Naive B cell (primary cell): ENCODE measurements around the gene PTCD2. TPM values are rescaled to one million over a fixed set of nuclear protein-coding genes. Genes with fewer than 3 reads are reported as not detected.

Experiments used
- ATAC-seq, 2 donors: fragments of 150-1000 bp; cut with Tn5 transposase; 2 replicates each; pipeline ENCODE4 v1.10.0; 2021; ENCODE audit warnings: low read depth in 2 of 2, mild to moderate bottlenecking in 2 of 2, moderate library complexity in 2 of 2
- DNase-seq: peaks from one replicate; pipeline ENCODE4 v3.0.0; 2022
- H3K27ac Mint-ChIP-seq, 6 donors: one replicate each; pipeline ENCODE4 v1.8.0; 2020 to 2022; ENCODE audit warnings: mild to moderate bottlenecking in 6 of 6, mixed read lengths in 6 of 6, moderate library complexity in 5 of 6, inconsistent platforms in 2 of 6
- H3K27me3 Mint-ChIP-seq, 3 donors: one replicate each; pipeline ENCODE4 v1.8.0; 2021 to 2022; ENCODE audit warnings: mixed read lengths in 3 of 3, mild to moderate bottlenecking in 1 of 3
- H3K36me3 Mint-ChIP-seq, 2 donors: one replicate each; pipeline ENCODE4 v1.8.0; 2020 to 2022; ENCODE audit warnings: mixed read lengths in 2 of 2, inconsistent platforms in 1 of 2, mild to moderate bottlenecking in 1 of 2
- H3K4me1 Mint-ChIP-seq, 3 donors: one replicate each; pipeline ENCODE4 v1.8.0; 2020 to 2022; ENCODE audit warnings: mixed read lengths in 3 of 3, inconsistent platforms in 1 of 3, mild to moderate bottlenecking in 1 of 3, moderate library complexity in 1 of 3
- H3K4me3 Mint-ChIP-seq, 8 donors: one replicate each; pipeline ENCODE4 v1.8.0; 2020 to 2022; ENCODE audit warnings: mild to moderate bottlenecking in 8 of 8, mixed read lengths in 8 of 8, moderate library complexity in 8 of 8, inconsistent platforms in 2 of 8
- H3K9me3 Mint-ChIP-seq, 7 donors: one replicate each; pipeline ENCODE4 v1.8.0; 2020 to 2022; ENCODE audit warnings: mixed read lengths in 7 of 7, mild to moderate bottlenecking in 5 of 7, inconsistent platforms in 2 of 7, moderate library complexity in 1 of 7
- polyA plus RNA-seq, 6 donors: library from polyadenylated mRNA; unstranded; fragments of 300-500 nt; fragmentation: Illumina TruSeq; gene quantifications; one replicate each; pipeline ENCODE4 v1.2.3, GENCODE V29; 2021; ENCODE audit warnings: low read depth in 6 of 6

PTCD2 gene
- polyA plus RNA-seq = 1 to 10 TPM in 5 of 6 donors, under 1 TPM in 1; 0.11 to 5.8 (median 4.6) TPM

DNA sequence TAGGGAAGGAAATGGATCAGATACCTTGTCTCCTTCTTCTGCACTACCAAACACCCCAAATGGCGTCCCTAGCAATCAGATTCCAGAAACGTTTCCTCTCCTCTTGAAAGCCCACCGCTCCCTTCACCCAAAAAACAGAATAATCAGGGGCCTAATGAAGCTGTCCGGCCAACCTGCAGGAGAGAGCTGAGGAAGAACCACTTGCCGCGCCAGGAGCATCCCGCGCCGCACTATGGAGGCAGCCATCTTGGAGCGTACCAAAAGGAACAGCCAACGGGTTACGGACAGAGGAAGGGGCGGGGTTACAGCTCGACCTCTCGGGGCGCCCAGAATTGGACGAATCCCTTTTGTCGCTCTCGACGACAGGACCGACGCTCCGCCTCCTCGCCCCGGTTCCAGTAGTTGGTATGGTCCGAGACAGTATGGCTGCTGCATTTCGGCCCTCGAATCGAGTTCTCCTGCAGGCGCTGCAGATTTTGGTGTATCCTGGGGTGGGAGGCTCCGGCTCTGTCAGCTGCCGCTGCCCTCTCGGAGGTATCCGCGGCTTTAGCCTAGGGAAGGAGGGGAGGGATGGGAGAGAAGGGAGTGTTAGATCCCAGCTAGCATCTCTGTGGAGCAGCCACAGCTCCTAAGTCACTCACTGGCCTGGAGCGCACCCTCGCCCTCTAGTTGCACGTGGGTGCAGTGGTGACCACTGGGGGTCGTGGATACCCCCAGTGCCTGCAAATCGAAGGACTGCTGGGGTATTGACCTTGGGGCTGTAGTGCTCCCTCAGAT lies at the start of gene PTCD2, which contains the start of gene MRPS27:
Gene PTCD2, plus strand, starts transcription at position 398 of the 777 bp plus-strand sequence. Its CDS starts 10 bp downstream, at position 408.
Gene MRPS27, minus strand, starts transcription at position 265 of the 777 bp plus-strand sequence. Its CDS starts 19 bp downstream, at position 246.
- Mint-ChIP-seq H3K36me3 (peaks cover 14 to 20% of the 10 kb centered on the region in 2 donors), H3K27me3 (no peaks in the 10 kb centered on the region), H3K27ac (peak within 1 kb of the TSS; percentile 81 to 99 (median 94)), H3K9me3 (no peaks in the 10 kb centered on the region), H3K4me3 (peak within 1 kb of the TSS; percentile 97 to 99 (median 98)), H3K4me1 (peaks cover 18 to 32% (median 29%) of the 10 kb centered on the region in 3 donors)
- DNase-seq (peak; percentile 94), ATAC-seq (peak; percentile 99)

DNA sequence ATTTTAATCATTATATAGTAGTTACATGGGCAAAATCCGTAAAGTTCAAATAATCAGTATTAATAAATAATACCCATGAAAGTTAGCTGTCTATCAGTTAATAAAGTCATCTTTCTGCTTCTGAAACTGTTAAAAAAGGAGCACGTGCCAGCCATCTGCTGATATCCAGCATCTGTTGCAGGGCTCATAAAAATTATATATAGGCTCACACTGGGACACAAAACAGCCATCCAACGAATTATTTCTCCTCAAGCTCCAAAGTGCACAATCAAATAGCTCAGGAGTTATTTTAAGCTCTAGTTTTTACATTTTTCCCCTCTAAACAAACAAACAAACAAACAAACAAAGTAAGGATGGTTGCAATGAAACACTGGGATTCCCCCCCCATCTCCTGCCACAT lies 48.5 kb upstream of the PTCD2 start:
- Mint-ChIP-seq H3K36me3 (peaks cover 6 to 13% of the 10 kb centered on the region in 2 donors), H3K27me3 (no peaks in the 10 kb centered on the region), H3K9me3 (peaks cover 0 to 7% (median 0%) of the 10 kb centered on the region in 7 donors), H3K27ac (no peak overlapping the region), H3K4me3 (no peak overlapping the region), H3K4me1 (peaks cover 9 to 23% (median 14%) of the 10 kb centered on the region in 3 donors)
- DNase-seq = no peak
- no peak for ATAC-seq

DNA sequence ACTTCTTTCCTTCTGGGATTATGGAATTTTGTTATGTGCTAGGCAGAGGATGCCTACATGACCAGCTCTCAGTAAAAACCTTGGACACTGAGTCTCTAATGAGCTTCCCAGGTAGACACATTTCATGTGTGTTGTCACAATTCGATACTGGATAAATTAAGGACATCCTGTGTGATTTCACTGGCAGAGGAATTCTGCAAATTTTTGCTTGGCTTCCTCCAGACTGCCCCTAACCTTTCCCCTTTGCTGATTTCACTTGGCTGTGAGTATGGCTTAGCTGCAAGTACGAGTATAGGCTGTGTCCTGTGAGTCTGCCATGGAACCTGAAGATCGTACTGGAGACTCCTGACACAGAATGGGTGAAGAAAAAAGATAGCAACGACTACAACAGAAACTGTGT lies 47.8 kb upstream of the PTCD2 start:
- Mint-ChIP-seq H3K9me3 (peaks cover 0 to 7% (median 0%) of the 10 kb centered on the region in 7 donors), H3K4me3 (no peak overlapping the region), H3K36me3 (peaks cover 6 to 15% of the 10 kb centered on the region in 2 donors), H3K27ac (no peak overlapping the region), H3K27me3 (no peaks in the 10 kb centered on the region), H3K4me1 (peaks cover 9 to 23% (median 14%) of the 10 kb centered on the region in 3 donors)
- ATAC-seq = no peak
- no peak for DNase-seq

GRCh38 chr5:72273547-72273946 lies 46.6 kb upstream of the PTCD2 start:
- Mint-ChIP-seq H3K4me1 (peaks cover 9 to 23% (median 14%) of the 10 kb centered on the region in 3 donors), H3K27me3 (no peaks in the 10 kb centered on the region), H3K4me3 (no peak overlapping the region), H3K27ac (no peak overlapping the region), H3K9me3 (peaks cover 0 to 7% (median 2%) of the 10 kb centered on the region in 7 donors), H3K36me3 (peaks cover 15% of the 10 kb centered on the region in 2 donors)
- ATAC-seq = no peak
- no peak for DNase-seq

DNA sequence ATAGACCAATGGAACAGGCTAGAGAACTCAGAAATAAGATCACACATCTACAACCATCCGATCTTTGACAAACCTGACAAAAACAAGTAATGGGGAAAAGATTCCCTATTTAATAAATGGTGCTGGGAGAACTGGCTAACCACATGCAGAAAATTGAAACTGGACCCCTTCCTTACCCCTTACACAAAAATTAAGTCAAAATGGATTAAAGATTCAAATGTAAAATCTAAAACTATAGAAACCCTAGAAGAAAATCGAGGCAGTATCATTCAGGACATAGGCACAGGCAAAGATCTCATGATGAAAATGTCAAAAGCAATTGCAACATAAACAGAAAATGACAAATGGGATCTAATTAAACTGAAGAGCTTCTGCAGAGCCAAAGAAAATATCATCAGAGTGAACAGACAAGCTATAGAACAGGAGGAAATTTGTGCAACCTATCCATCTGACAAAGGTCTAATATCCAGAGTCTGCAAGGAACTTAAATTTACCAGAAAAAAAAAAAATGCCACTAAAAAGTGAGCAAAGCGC lies 43.9 kb upstream of the PTCD2 start:
- peaks cover 5 to 18% (median 11%) of the 10 kb centered on the region in 3 donors for H3K4me1 Mint-ChIP-seq
- no peak overlapping the region for H3K4me3 Mint-ChIP-seq
- H3K36me3 Mint-ChIP-seq = peaks cover 15 to 31% of the 10 kb centered on the region in 2 donors
- peaks cover 0 to 7% (median 2%) of the 10 kb centered on the region in 7 donors for H3K9me3 Mint-ChIP-seq
- H3K27me3 Mint-ChIP-seq = no peaks in the 10 kb centered on the region
- no peak for ATAC-seq
- DNase-seq = no peak
- H3K27ac Mint-ChIP-seq = peak overlapping the region in 1 of 6 donors; percentile 78

DNA sequence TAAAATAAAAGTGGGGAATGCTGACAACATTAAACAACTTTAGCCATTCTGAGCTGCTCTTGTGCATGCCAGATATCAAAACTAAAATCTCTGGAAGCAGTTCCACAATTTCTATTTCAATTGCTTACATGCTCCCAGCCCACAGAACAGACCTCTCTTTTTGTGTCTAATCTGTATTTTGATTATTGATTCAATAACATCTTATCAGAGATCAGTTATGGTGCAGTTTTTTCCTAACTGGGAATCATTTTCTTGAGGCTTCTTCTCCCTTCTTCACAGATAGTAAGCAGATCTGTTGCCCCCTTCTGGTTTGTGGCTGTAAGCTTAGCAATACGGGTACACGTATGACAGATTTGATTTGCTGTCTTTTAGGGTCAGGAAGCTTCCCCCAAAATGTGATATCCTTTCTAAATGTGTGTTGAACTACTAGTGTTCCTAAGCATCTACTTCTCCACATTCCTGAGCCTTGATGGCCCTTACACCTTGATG lies 39.5 kb upstream of the PTCD2 start:
- Mint-ChIP-seq H3K9me3 (peaks cover 0 to 7% (median 2%) of the 10 kb centered on the region in 7 donors), H3K4me1 (peaks cover 16 to 18% (median 17%) of the 10 kb centered on the region in 3 donors), H3K27me3 (no peaks in the 10 kb centered on the region), H3K27ac (peak overlapping the region in 2 of 6 donors; percentile 15 to 49), H3K4me3 (no peak overlapping the region), H3K36me3 (peaks cover 13 to 38% of the 10 kb centered on the region in 2 donors)
- ATAC-seq = no peak
- no peak for DNase-seq

DNA sequence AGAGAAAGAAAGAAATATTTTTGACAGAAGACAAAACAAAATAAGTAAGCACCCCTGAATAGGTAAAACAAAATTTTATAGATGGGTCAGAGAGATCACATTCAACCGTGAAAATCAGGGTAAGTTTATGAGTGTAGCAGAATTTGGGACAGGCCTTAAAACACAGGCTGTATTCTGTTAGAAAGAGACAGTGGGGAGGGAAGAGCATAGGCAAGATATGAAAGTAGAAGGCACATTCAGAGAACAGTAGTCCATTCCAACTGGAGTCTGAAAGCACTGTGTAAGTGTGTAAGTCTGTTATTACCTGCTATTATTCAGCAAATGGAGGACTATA lies 38.8 kb upstream of the PTCD2 start:
- peaks cover 5 to 33% of the 10 kb centered on the region in 2 donors for H3K36me3 Mint-ChIP-seq

DNA sequence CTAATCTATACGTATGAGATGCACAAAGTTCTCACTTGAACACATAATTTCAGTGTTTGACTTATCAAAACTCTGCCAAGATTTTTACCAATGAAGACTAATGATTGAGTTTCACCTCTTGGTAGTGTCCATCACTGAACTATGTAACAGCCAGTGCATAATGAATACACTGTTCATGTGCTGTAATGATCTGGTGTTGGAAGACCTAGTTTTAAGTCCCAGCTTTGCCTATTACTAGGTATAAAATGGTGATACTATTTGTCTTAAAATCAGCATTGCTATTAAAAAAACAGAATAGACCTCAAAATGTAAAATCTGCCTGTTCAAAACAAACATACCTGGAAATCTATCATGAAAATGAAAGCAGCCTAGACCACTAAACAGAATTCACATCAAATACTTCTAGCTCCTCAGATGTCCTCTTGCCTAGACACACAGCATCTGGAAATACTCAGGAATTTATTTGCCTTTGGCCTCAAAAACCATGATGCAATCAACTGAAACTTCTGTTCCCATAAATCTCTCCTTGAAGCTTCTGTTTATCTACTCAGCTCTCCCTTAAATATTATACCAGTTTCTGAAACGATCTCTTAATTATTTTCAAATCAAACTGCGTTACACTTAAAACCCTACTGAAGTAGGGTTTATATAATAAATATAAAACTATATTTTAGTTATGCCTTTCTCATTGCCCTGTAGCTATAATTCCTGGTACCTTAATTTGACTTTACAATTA lies 38.2 kb upstream of the PTCD2 start:
- H3K9me3 Mint-ChIP-seq = peaks cover 0 to 3% (median 0%) of the 10 kb centered on the region in 7 donors
- H3K27ac Mint-ChIP-seq = peak overlapping the region in 2 of 6 donors; percentile 15 to 48
- H3K36me3 Mint-ChIP-seq = peaks cover 0 to 31% of the 10 kb centered on the region in 2 donors
- H3K4me1 Mint-ChIP-seq = peaks cover 11 to 19% (median 19%) of the 10 kb centered on the region in 3 donors
- H3K4me3 Mint-ChIP-seq = no peak overlapping the region
- no peaks in the 10 kb centered on the region for H3K27me3 Mint-ChIP-seq
- DNase-seq = no peak
- ATAC-seq = no peak

More for the DNA sequence above, 38.8 kb upstream of the PTCD2 start:
- H3K27me3 Mint-ChIP-seq = no peaks in the 10 kb centered on the region
- H3K4me1 Mint-ChIP-seq = peaks cover 11 to 19% (median 18%) of the 10 kb centered on the region in 3 donors
- DNase-seq (no peak), ATAC-seq (no peak)
- H3K27ac Mint-ChIP-seq = peak overlapping the region in 2 of 6 donors; percentile 15 to 30
- peaks cover 0 to 5% (median 2%) of the 10 kb centered on the region in 7 donors for H3K9me3 Mint-ChIP-seq
- no peak overlapping the region for H3K4me3 Mint-ChIP-seq

DNA sequence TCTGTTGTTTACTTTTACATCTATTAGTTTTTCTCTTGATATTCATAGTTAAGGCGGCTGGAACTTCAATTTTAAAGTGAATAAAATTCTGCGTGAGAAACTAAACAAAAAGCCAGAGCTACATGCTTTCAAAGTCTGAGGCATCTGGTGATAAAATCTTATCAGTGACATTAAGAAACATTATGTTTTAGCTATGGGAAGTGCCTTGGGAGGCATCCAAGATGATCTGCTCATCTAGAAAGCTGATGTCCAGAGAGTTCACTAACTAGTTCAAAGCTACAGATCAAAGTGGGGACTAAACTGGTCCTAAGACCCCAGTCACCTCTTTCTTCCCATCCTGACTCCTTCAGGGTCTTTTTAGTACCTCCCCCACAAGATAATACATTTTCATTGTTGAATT lies 37.3 kb upstream of the PTCD2 start:
- Mint-ChIP-seq H3K36me3 (peaks cover 0 to 31% of the 10 kb centered on the region in 2 donors), H3K9me3 (peaks cover 0 to under 1% (median 0%) of the 10 kb centered on the region in 7 donors), H3K4me3 (no peak overlapping the region), H3K27me3 (no peaks in the 10 kb centered on the region), H3K27ac (peak overlapping the region in 1 of 6 donors; percentile 29), H3K4me1 (peaks cover 13 to 19% (median 19%) of the 10 kb centered on the region in 3 donors)
- ATAC-seq = no peak
- DNase-seq = no peak

GRCh38 chr5:72283358-72283757 lies 36.8 kb upstream of the PTCD2 start:
- peaks cover 14 to 19% (median 19%) of the 10 kb centered on the region in 3 donors for H3K4me1 Mint-ChIP-seq
- no peak overlapping the region for H3K4me3 Mint-ChIP-seq
- no peaks in the 10 kb centered on the region for H3K9me3 Mint-ChIP-seq
- H3K36me3 Mint-ChIP-seq = peaks cover 0 to 30% of the 10 kb centered on the region in 2 donors
- ATAC-seq (no peak), DNase-seq (no peak)
- H3K27ac Mint-ChIP-seq = no peak overlapping the region
- no peaks in the 10 kb centered on the region for H3K27me3 Mint-ChIP-seq

DNA sequence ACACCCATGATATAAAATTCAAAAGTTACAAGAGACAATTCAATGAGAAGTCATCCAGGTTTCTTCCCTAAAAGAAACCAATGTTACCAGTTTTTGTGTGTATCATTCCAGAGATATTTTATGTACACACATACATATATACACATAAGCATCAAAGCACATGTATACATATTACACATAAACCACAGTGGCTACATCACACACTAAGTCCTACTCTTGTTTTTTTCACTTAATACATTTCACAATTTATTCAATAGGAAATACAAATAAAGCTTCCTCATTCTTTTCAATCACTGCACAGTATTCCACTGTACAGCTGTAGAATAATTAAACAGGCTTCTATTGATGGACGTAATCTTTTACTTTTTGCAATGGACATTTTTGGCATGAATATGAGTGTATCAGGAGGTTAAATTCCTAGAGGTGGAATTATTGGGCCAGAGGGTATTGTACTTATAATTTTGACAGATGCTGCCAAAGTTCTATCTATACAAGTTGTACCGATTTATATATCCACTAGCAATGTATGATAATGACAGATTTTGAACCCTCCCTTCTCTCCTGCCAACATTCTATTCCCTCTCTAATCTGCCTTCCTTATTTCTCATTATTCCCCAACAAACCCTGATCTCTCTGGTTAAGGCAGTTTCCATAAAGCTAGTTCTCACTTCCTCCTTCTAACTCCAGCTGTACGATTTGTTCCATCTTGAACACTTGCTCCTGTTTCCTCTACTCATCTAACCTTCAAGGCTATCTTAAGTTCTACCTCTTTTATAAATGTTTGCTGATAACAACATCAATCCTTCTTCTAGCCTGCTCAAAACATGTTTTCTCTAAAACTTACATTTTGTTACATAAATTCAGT lies 35.4 kb upstream of the PTCD2 start:
- peak overlapping the region; percentile 12 to 80 (median 26) for H3K27ac Mint-ChIP-seq
- peaks cover 0 to 16% of the 10 kb centered on the region in 2 donors for H3K36me3 Mint-ChIP-seq
- DNase-seq = no peak
- ATAC-seq = peak; percentile 28 to 47
- H3K4me1 Mint-ChIP-seq = peaks cover 17 to 21% (median 19%) of the 10 kb centered on the region in 3 donors
- no peaks in the 10 kb centered on the region for H3K27me3 Mint-ChIP-seq
- no peak overlapping the region for H3K4me3 Mint-ChIP-seq
- H3K9me3 Mint-ChIP-seq = no peaks in the 10 kb centered on the region

GRCh38 chr5:72285424-72285821 lies 34.8 kb upstream of the PTCD2 start:
- no peaks in the 10 kb centered on the region for H3K9me3 Mint-ChIP-seq
- peaks cover 19 to 27% (median 25%) of the 10 kb centered on the region in 3 donors for H3K4me1 Mint-ChIP-seq
- H3K27ac Mint-ChIP-seq = peak overlapping the region in 4 of 6 donors; percentile 12 to 31 (median 22)
- no peak overlapping the region for H3K4me3 Mint-ChIP-seq
- H3K36me3 Mint-ChIP-seq = peaks cover 0 to 12% of the 10 kb centered on the region in 2 donors
- DNase-seq = no peak
- H3K27me3 Mint-ChIP-seq = no peaks in the 10 kb centered on the region
- ATAC-seq = no peak
